Karpas-422 (cell line): ENCODE data around the gene TMEM209. TPM values are rescaled to one million over a fixed set of nuclear protein-coding genes. Genes with fewer than 3 reads are reported as not detected.

Source experiments
- DNase-seq: peaks from one replicate; pipeline ENCODE4 v3.0.0-alpha.2; 2015
- H2AFZ ChIP-seq: fragments of 200-600 bp; sonication (generic); 2 replicates; pipeline ENCODE4 v1.6.1; 2014; ENCODE audit warnings: antibody characterized with exemption, low read length, mixed read lengths
- H3K27ac ChIP-seq: fragments of 200-600 bp; sonication (generic); 2 replicates; pipeline ENCODE4 v1.5.1; 2014; ENCODE audit warnings: mild to moderate bottlenecking, low read length, moderate library complexity
- H3K27me3 ChIP-seq: fragments of 200-600 bp; sonication (generic); 2 replicates; pipeline ENCODE4 v1.6.1; 2014; ENCODE audit warnings: low read length, mixed read lengths
- H3K36me3 ChIP-seq: fragments of 200-600 bp; sonication (generic); 2 replicates; pipeline ENCODE4 v1.6.1; 2014; ENCODE audit warnings: low read length, mixed read lengths; ENCODE audit not compliant: insufficient read depth
- H3K4me1 ChIP-seq: fragments of 200-600 bp; sonication (generic); 2 replicates; pipeline ENCODE4 v1.6.1; 2014; ENCODE audit warnings: mild to moderate bottlenecking, low read length, mixed read lengths
- H3K4me2 ChIP-seq: fragments of 200-600 bp; sonication (generic); 2 replicates; pipeline ENCODE4 v1.6.1; 2014; ENCODE audit warnings: low read length, low read depth, mild to moderate bottlenecking; ENCODE audit not compliant: poor library complexity, severe bottlenecking
- H3K4me3 ChIP-seq: fragments of 200-600 bp; sonication (generic); 2 replicates; pipeline ENCODE4 v1.5.1; 2014; ENCODE audit warnings: mild to moderate bottlenecking, antibody characterized with exemption, low read length, mixed read lengths
- H3K79me2 ChIP-seq: fragments of 200-600 bp; sonication (generic); 2 replicates; pipeline ENCODE4 v1.6.1; 2014; ENCODE audit warnings: mild to moderate bottlenecking, low read length, mixed read lengths
- H3K9ac ChIP-seq: fragments of 200-600 bp; sonication (generic); 2 replicates; pipeline ENCODE4 v1.6.0; 2014; ENCODE audit warnings: low read length
- H3K9me2 ChIP-seq: fragments of 200-600 bp; sonication (generic), shearing (Covaris generic); replicated peaks from 2 replicates; pipeline ENCODE4 v1.6.0; 2014; ENCODE audit warnings: mild to moderate bottlenecking, low read length, moderate library complexity; ENCODE audit not compliant: insufficient read depth
- H3K9me3 ChIP-seq: fragments of 300-700, 200-600 bp; sonication (generic); 2 replicates; pipeline ENCODE4 v1.6.1; 2014; ENCODE audit warnings: low read length, mixed read lengths
- H4K20me1 ChIP-seq: fragments of 200-600 bp; sonication (generic); 2 replicates; pipeline ENCODE4 v1.6.1; 2014; ENCODE audit warnings: mild to moderate bottlenecking, antibody characterized with exemption, low read length, low read depth; ENCODE audit not compliant: insufficient read depth
- total RNA-seq: library from RNA; depleted of rRNA; stranded (reverse); fragments of >200 nt; shearing (Covaris generic); gene quantifications from 2 replicates; pipeline ENCODE4 v1.2.3, GENCODE V29; 2014; ENCODE audit warnings: low replicate concordance

Gene TMEM209
- total RNA-seq, 1 experiment from 2014 or later, result 68.9 TPM

DNA sequence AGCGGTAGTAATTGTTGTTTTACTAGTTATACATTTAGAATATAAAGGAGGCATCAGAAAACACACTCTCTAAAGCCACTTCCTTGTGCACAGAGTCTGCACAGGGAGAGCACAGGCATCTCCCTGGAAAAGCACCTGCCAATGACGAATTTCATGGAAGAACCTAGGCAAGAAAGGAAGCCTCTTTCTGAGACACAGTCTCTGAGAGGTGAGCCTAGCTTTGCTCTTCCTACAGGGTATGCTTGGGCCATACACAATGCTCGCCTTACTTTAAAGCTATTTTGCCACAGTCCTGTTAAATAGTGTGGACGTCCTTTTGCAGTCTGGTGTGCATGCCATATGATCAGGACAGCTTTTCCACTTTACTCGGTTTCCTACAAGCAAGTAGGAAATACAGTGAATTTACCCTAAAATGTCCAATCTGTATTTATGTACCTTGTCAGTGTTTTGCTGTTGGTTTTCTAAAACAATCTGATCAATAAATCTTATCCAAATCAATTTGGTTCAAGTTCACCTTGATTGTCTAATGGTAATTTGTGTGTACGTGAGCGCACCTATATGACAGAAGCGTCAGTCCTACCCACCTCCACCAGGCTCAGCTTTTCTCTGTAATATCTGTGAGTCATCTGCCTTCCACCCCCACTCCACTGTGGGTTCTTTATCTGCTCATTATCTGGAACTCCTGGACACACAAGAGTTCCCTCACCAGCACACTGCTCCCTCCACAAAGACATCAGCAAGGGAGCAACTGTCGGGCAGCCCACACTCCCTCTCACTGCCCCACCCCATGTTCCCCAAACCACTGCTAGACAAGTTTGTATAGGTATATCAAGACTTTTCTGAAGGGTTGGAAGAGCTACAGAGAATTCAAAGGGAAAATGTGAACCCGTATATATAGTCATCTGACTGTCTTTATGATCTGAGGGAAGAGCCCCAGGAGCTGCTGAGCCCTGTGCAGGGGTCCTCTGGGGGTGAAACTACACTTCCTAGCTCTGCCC is 69.7 kb downstream of the TMEM209 start:
- H3K9me2 ChIP-seq, result no peaks in the 10 kb centered on the region
- H3K4me3 ChIP-seq, result no peak overlapping the region
- no peak overlapping the region for H3K9ac ChIP-seq
- H3K4me2 ChIP-seq, result no peak overlapping the region
- H3K9me3 ChIP-seq, result no peaks in the 10 kb centered on the region
- no peaks in the 10 kb centered on the region for H3K27me3 ChIP-seq
- H4K20me1 ChIP-seq, result no peaks in the 10 kb centered on the region
- no peak for DNase-seq
- H2AFZ ChIP-seq, result no peak overlapping the region
- H3K36me3 ChIP-seq, result peaks cover 4% of the 10 kb centered on the region; the same call in 1 of the 2 replicates
- H3K27ac ChIP-seq, result no peak overlapping the region
- H3K4me1 ChIP-seq, result no peaks in the 10 kb centered on the region
- H3K79me2 ChIP-seq, result no peaks in the 10 kb centered on the region

DNA sequence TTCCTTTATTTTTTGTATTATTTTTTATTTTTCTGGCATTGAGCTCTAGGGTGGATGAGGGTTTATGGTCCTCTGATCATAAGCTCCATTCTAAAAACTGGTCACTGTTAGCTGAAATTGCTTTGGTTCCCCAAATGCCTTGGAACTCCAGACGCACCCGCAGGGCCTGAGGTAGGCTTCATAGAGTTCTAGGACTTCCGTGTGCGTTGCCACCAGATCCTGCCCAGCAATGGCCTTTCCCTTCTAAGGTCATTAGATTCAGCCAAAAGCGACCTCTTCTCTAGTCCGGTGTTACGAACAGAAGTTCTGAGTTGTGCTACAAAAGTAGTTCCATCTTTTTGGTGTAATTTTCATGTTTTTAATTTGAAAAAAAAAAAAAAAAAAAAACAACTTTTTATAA is 70.5 kb downstream of the TMEM209 start:
- Histone ChIP-seq H3K27ac (no peak overlapping the region), H3K27me3 (no peaks in the 10 kb centered on the region), H3K36me3 (peaks cover 4% of the 10 kb centered on the region; the same call in 1 of the 2 replicates), H2AFZ (no peak overlapping the region), H3K4me1 (no peaks in the 10 kb centered on the region), H3K9me2 (no peaks in the 10 kb centered on the region), H3K9me3 (no peaks in the 10 kb centered on the region), H3K4me2 (no peak overlapping the region), H3K79me2 (no peaks in the 10 kb centered on the region), H3K9ac (no peak overlapping the region), H3K4me3 (no peak overlapping the region), H4K20me1 (no peaks in the 10 kb centered on the region)
- DNase-seq, result no peak

DNA sequence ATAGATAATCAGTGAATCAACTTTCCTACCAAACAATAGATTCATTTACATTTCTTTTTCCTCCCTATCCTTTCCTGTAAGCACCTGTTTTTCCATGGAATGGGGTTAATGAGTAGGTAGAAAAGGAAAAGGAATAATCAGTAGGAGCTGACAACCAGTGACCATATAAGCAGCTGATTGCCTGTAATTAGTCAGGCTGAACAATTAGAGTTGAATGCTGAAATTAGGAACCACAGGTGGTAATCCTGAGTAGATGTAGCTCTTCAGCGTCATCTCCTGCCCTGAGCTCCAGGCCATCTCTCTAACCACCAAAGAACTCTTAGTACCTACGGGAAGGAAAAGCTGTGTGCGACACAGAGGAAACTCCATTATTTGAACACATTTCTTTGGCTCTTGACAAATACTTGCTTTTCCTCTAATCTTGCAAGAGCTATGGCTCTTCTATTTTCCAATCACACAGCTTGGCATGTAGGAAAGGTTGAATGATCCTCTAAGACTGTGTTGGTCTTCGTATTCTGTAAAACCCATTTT is 71.0 kb downstream of the TMEM209 start:
- H3K36me3 ChIP-seq, result peaks cover 4% of the 10 kb centered on the region; the same call in 1 of the 2 replicates
- DNase-seq, result no peak
- H3K4me2 ChIP-seq, result no peak overlapping the region
- H3K9me2 ChIP-seq, result no peaks in the 10 kb centered on the region
- no peak overlapping the region for H3K27ac ChIP-seq
- no peak overlapping the region for H3K4me3 ChIP-seq
- H3K79me2 ChIP-seq, result no peaks in the 10 kb centered on the region
- no peaks in the 10 kb centered on the region for H3K27me3 ChIP-seq
- H3K9me3 ChIP-seq, result no peaks in the 10 kb centered on the region
- H2AFZ ChIP-seq, result no peak overlapping the region
- H3K4me1 ChIP-seq, result no peaks in the 10 kb centered on the region
- H3K9ac ChIP-seq, result no peak overlapping the region
- no peaks in the 10 kb centered on the region for H4K20me1 ChIP-seq

DNA sequence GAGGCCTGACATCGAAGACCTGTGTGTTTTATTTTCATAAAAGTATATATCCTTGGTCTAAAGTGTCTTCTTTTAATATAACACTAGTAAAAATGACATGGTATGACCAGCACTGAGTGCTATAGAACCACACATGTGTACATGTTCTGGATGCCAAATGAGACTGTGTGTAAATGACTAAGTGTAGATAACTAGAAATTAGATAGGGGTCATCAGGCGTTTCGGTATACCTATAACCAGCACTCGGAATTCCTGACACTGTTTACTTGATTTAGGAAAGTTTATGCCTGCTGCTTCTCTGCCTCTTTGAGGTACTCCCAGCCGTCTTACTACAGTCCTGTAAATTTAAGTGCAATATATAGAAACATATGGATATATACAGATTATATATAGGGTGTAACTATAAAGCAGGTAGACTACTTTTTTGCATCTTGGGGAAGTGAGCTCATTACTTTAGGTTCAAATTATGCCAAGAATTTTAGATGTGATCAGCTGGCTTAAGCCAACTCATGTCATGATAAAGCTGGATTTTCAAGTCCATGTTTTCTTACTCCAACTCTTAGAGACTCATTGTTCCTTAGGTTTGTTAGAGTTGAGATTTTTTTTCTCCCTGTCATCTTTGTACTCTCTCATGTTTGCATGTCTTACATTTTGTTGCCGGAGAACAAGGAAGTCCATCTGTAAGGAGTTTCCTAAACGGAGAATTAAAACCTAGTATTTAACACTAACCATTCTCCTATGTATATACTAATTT is 72.0 kb downstream of the TMEM209 start:
- no peak overlapping the region for H3K27ac ChIP-seq
- H3K27me3 ChIP-seq, result no peaks in the 10 kb centered on the region
- H3K4me3 ChIP-seq, result no peak overlapping the region
- no peaks in the 10 kb centered on the region for H4K20me1 ChIP-seq
- H3K4me1 ChIP-seq, result no peaks in the 10 kb centered on the region
- no peak overlapping the region for H3K9ac ChIP-seq
- H3K79me2 ChIP-seq, result no peaks in the 10 kb centered on the region
- no peaks in the 10 kb centered on the region for H3K9me2 ChIP-seq
- H3K9me3 ChIP-seq, result no peaks in the 10 kb centered on the region
- DNase-seq, result no peak
- H2AFZ ChIP-seq, result no peak overlapping the region
- H3K36me3 ChIP-seq, result peaks cover 4% of the 10 kb centered on the region; the same call in 1 of the 2 replicates
- H3K4me2 ChIP-seq, result no peak overlapping the region

GRCh38 chr7:130131964-130132875 is 73.0 kb downstream of the TMEM209 start:
- no peak overlapping the region for H3K4me3 ChIP-seq
- no peaks in the 10 kb centered on the region for H4K20me1 ChIP-seq
- H3K9ac ChIP-seq, result no peak overlapping the region
- no peaks in the 10 kb centered on the region for H3K4me1 ChIP-seq
- peaks cover 3% of the 10 kb centered on the region; the same call in 1 of the 2 replicates for H3K36me3 ChIP-seq
- no peak overlapping the region for H2AFZ ChIP-seq
- no peak overlapping the region for H3K27ac ChIP-seq
- no peak overlapping the region for H3K4me2 ChIP-seq
- no peak for DNase-seq
- H3K79me2 ChIP-seq, result no peaks in the 10 kb centered on the region
- no peaks in the 10 kb centered on the region for H3K9me3 ChIP-seq
- H3K9me2 ChIP-seq, result no peaks in the 10 kb centered on the region
- no peaks in the 10 kb centered on the region for H3K27me3 ChIP-seq

DNA sequence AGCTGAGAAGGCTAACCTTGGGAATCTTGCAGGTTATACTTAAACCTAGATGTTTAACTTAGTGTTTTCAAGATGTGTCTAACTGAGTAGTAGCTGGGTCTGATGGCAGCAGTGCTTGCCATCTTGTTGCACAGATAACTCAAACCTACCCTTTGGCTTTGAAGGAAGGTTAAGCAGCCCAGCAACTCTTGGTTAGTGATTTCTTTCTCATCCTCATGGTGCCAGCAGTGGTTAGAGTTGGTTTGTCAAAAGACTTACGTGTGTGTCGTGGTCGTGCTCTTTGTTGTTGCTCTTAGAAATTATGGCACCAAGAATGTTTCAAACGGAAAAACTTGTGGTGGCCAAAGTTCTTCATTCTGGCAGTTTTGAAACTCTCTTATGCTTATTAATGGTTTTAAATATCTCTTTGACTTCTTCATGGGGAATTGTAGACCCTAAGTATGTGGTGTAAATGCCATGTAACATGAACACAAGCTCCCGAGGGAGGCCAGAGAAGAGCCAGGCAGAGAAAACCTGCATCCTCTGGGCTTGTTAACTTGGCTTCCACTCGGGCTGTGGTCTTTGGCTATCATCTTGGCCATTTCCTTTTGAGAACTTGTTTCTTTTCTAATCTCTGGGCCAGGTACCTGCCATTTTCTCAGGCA is 73.9 kb downstream of the TMEM209 start:
- no peak overlapping the region for H3K4me2 ChIP-seq
- no peaks in the 10 kb centered on the region for H3K9me3 ChIP-seq
- H3K4me1 ChIP-seq, result no peaks in the 10 kb centered on the region
- no peak overlapping the region for H3K4me3 ChIP-seq
- no peaks in the 10 kb centered on the region for H4K20me1 ChIP-seq
- DNase-seq, result no peak
- no peaks in the 10 kb centered on the region for H3K79me2 ChIP-seq
- no peaks in the 10 kb centered on the region; the same call in 1 of the 2 replicates for H3K36me3 ChIP-seq
- no peak overlapping the region for H3K27ac ChIP-seq
- no peak overlapping the region for H2AFZ ChIP-seq
- H3K9ac ChIP-seq, result no peak overlapping the region
- H3K27me3 ChIP-seq, result no peaks in the 10 kb centered on the region
- H3K9me2 ChIP-seq, result no peaks in the 10 kb centered on the region

DNA sequence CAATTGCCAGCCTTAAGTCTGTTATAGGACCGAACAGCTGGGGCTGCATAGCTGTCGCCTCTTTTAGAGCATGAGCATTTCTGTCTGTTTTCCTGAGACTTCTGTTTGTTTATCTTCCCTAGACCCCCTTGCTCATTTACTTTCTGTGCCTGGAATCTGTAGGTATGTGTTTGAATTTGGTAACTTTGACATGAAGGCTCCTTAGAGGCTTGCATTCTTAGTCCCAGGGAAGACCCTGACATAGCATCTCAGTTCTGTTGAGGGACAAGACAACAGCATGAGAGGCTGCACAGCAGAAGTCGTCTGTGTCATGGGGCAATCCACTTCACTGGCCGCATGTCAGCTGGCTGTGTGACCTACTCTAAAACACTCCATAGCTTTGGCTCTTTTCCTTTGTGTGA is 76.2 kb downstream of the TMEM209 start:
- Histone ChIP-seq H3K36me3 (no peaks in the 10 kb centered on the region; the same call in 1 of the 2 replicates), H3K4me3 (no peak overlapping the region), H3K9me2 (no peaks in the 10 kb centered on the region), H4K20me1 (no peaks in the 10 kb centered on the region), H3K9ac (no peak overlapping the region), H3K9me3 (no peaks in the 10 kb centered on the region), H3K27ac (no peak overlapping the region), H3K79me2 (no peaks in the 10 kb centered on the region), H2AFZ (no peak overlapping the region), H3K4me1 (no peaks in the 10 kb centered on the region), H3K27me3 (no peaks in the 10 kb centered on the region), H3K4me2 (no peak overlapping the region)
- no peak for DNase-seq
